Ramos (cell line): Measurements from ENCODE around the gene YTHDF2.
"Not testable (repeated sequence)": the region's sequence is repeated elsewhere in the genome, so short reads cannot be mapped to it uniquely, and the experiment has no call there.

Experiments used
- in situ Hi-C: fragments of 300-500 bp; cut with MboI; formaldehyde crosslinking; loops from one replicate; pipeline ENCODE4 v1.14.3; 2022; ENCODE audit warnings: low sequenced_read_pairs; ENCODE audit not compliant: unreplicated experiment

Gene YTHDF2

GRCh38 chr1:28736450-28737306 is at the start of gene YTHDF2:
Gene YTHDF2 (plus strand): TSS chr1:28736940. CDS start chr1:28737121, 181 bp downstream.
- in situ Hi-C loops: no loop called here

- in situ Hi-C loops: not testable (repeated sequence)
Observed at GRCh38 chr1:28691627-28692026, 45.1 kb upstream of the YTHDF2 start.

- in situ Hi-C loops: no loop called here
Observed at GRCh38 chr1:28703629-28704028, 33.1 kb upstream of the YTHDF2 start.

GRCh38 chr1:28716336-28716735 is 20.4 kb upstream of the YTHDF2 start:
- in situ Hi-C loops: no loop called here

- in situ Hi-C loops: no loop called here
Observed at GRCh38 chr1:28718166-28718565, 18.6 kb upstream of the YTHDF2 start.

- in situ Hi-C loops: no loop called here
Observed at GRCh38 chr1:28718586-28719331, 18.0 kb upstream of the YTHDF2 start.

- in situ Hi-C loops: no loop called here
Observed at GRCh38 chr1:28719332-28719619, 17.5 kb upstream of the YTHDF2 start.

GRCh38 chr1:28720376-28720775 is 16.4 kb upstream of the YTHDF2 start:
- in situ Hi-C loops: no loop called here

GRCh38 chr1:28721927-28722326 is 14.8 kb upstream of the YTHDF2 start:
- in situ Hi-C loops: not testable (repeated sequence)

GRCh38 chr1:28725365-28725764 is 11.4 kb upstream of the YTHDF2 start:
- in situ Hi-C loops: not testable (repeated sequence)

- in situ Hi-C loops: no loop called here
Observed at GRCh38 chr1:28735961-28736449, 735 bp upstream of the YTHDF2 start.

- in situ Hi-C loops: no loop called here
Observed at GRCh38 chr1:28737307-28738132, 780 bp downstream of the YTHDF2 start.

- in situ Hi-C loops: no loop called here
Observed at GRCh38 chr1:28740118-28740517, 3.4 kb downstream of the YTHDF2 start.

GRCh38 chr1:28744184-28744583 is 7.4 kb downstream of the YTHDF2 start:
- in situ Hi-C loops: no loop called here

GRCh38 chr1:28745653-28746173 is 9.0 kb downstream of the YTHDF2 start:
- in situ Hi-C loops: no loop called here

- in situ Hi-C loops: no loop called here
Observed at GRCh38 chr1:28750330-28750729, 13.6 kb downstream of the YTHDF2 start.

GRCh38 chr1:28750771-28751294 is 14.1 kb downstream of the YTHDF2 start:
- in situ Hi-C loops: not testable (repeated sequence)

GRCh38 chr1:28751315-28752060 is 14.7 kb downstream of the YTHDF2 start:
- in situ Hi-C loops: no loop called here

- in situ Hi-C loops: no loop called here
Observed at GRCh38 chr1:28755701-28756100, 19.0 kb downstream of the YTHDF2 start.
